ENCODE results near the gene EFCAB6.

- TF ChIP-seq CTCF (IDR thresholded peaks at IDR 0.05) (no peak), POLR2A (IDR thresholded peaks at IDR 0.05) (no peak)
These were observed 283.3 kb downstream of the EFCAB6 start for GRCh38 chr22:43528601-43529360.

Data from heart left ventricle (tissue), 13 donors.